Tibial artery (tissue), 4 donors: ENCODE measurements around the gene DNAH8.

Experiments used
- DNase-seq, 2 donors: peaks; one replicate each; pipeline ENCODE4 v3.0.0-alpha.2; 2019
- H3K27ac ChIP-seq, 2 donors: fragments of 200-600 bp; sonication (generic) in 1 of 2; 1 replicate in 1 of 2; 2 replicates in 1 of 2; pipeline ENCODE4 v1.5.1; 2018 to 2019; ENCODE audit warnings: mild to moderate bottlenecking in 1 of 2
- H3K27me3 ChIP-seq, 2 donors: fragments of 200-600 bp; sonication (generic) in 1 of 2; one replicate each; pipeline versions ENCODE4 v1.5.1 to v1.6.0; 2016 to 2019
- H3K36me3 ChIP-seq, 3 donors: fragments of 200-600 bp; sonication (generic) in 2 of 3; one replicate each; pipeline ENCODE4 v1.5.1; 2016 to 2019; ENCODE audit warnings: mild to moderate bottlenecking in 2 of 3
- H3K4me1 ChIP-seq, 4 donors: fragments of 200-600 bp; sonication (generic) in 2 of 4; 1 replicate in 3 of 4; 2 replicates in 1 of 4; pipeline ENCODE4 v1.5.1; 2016 to 2019
- H3K4me3 ChIP-seq, 2 donors: fragments of 200-600 bp; sonication (generic) in 1 of 2; 1 replicate in 1 of 2; 2 replicates in 1 of 2; pipeline ENCODE4 v1.5.1; 2018 to 2019; ENCODE audit warnings: mild to moderate bottlenecking in 2 of 2
- H3K9me3 ChIP-seq, 3 donors: fragments of 200-600 bp; sonication (generic) in 1 of 3; one replicate each; pipeline ENCODE4 v1.5.1; 2016 to 2019
- CTCF ChIP-seq, 2 experiments: fragments of 200-600 bp in 1 of 2; fragments of 450-650 bp in 1 of 2; IDR thresholded peaks; one replicate each; pipeline ENCODE4 v1.5.1; 2017 to 2019; ENCODE audit warnings: antibody characterized with exemption in 2 of 2, mild to moderate bottlenecking in 1 of 2, moderate library complexity in 1 of 2
- intact Hi-C: fragments of 100-400 bp; cut with DNase I; formaldehyde crosslinking; loops from one replicate; pipeline ENCODE4 v1.15.0; 2023; ENCODE audit warnings: low total_unique reads

DNAH8 gene

GRCh38 chr6:39063526-39063925 is 348.4 kb downstream of the DNAH8 start:
- H3K4me1 ChIP-seq: no peaks in the 10 kb centered on the region
- H3K27me3 ChIP-seq: peaks cover 0 to 19% of the 10 kb centered on the region in 2 donors
- DNase-seq: no peak
- no peak overlapping the region for H3K27ac ChIP-seq
- no peak overlapping the region for H3K4me3 ChIP-seq
- TF ChIP-seq CTCF (IDR thresholded peaks at IDR 0.05): no peak
- no peaks in the 10 kb centered on the region for H3K36me3 ChIP-seq
- H3K9me3 ChIP-seq: no peaks in the 10 kb centered on the region
- intact Hi-C loops: no loop called here

- no peak overlapping the region for H3K27ac ChIP-seq
These were observed 350.4 kb downstream of the DNAH8 start for GRCh38 chr6:39065561-39065960.

DNA sequence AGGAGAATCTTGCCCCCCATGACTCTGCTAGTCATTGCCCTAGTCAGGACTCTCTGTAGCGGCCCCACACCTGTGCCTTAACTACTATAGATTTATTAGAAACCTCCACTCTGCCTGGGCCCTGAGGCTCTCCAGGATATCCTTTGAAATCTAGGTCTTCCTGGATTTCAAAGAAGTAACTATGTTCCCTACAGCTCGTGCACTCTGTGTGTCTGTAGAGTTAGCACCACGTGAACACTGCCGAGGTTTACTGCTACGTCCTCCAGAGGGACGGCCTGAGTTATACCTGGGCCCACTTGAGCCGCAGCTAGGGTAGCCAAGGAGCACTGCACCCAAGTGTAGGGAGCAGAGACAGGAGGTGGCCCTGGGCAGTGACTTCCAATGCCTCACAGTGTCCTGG is 353.3 kb downstream of the DNAH8 start:
- TF ChIP-seq CTCF (IDR thresholded peaks at IDR 0.05): no peak
- H3K4me3 ChIP-seq: no peak overlapping the region
- no peaks in the 10 kb centered on the region for H3K36me3 ChIP-seq
- H3K9me3 ChIP-seq: no peaks in the 10 kb centered on the region
- H3K4me1 ChIP-seq: no peaks in the 10 kb centered on the region
- H3K27me3 ChIP-seq: peaks cover 0 to 10% of the 10 kb centered on the region in 2 donors
- no peak for DNase-seq
- no peak overlapping the region for H3K27ac ChIP-seq
- intact Hi-C loops: no loop called here

More at GRCh38 chr6:39065561-39065960, 350.4 kb downstream of the DNAH8 start:
- intact Hi-C loops: no loop called here
- no peaks in the 10 kb centered on the region for H3K4me1 ChIP-seq
- H3K27me3 ChIP-seq: peaks cover 0 to 10% of the 10 kb centered on the region in 2 donors
- H3K9me3 ChIP-seq: no peaks in the 10 kb centered on the region
- TF ChIP-seq CTCF (IDR thresholded peaks at IDR 0.05): no peak
- no peaks in the 10 kb centered on the region for H3K36me3 ChIP-seq
- no peak for DNase-seq
- no peak overlapping the region for H3K4me3 ChIP-seq

- no peaks in the 10 kb centered on the region for H3K9me3 ChIP-seq
- H3K4me3 ChIP-seq: no peak overlapping the region
- no peaks in the 10 kb centered on the region for H3K36me3 ChIP-seq
- peaks cover 0 to 3% of the 10 kb centered on the region in 2 donors for H3K27me3 ChIP-seq
- H3K4me1 ChIP-seq: no peaks in the 10 kb centered on the region
- TF ChIP-seq CTCF (IDR thresholded peaks at IDR 0.05): no peak
- peak in 1 of 2 donors; percentile 50 for DNase-seq
- no peak overlapping the region for H3K27ac ChIP-seq
- intact Hi-C loops: no loop called here
These were observed 357.7 kb downstream of the DNAH8 start for GRCh38 chr6:39072830-39073229.

- Histone ChIP-seq H3K27me3 (peaks cover 0 to 3% of the 10 kb centered on the region in 2 donors), H3K27ac (no peak overlapping the region), H3K9me3 (no peaks in the 10 kb centered on the region), H3K4me1 (no peaks in the 10 kb centered on the region), H3K36me3 (no peaks in the 10 kb centered on the region), H3K4me3 (no peak overlapping the region)
- peak in 1 of 2 donors; percentile 50 for DNase-seq
- TF ChIP-seq CTCF (IDR thresholded peaks at IDR 0.05): no peak
- intact Hi-C loops: no loop called here
These were observed 358.6 kb downstream of the DNAH8 start for GRCh38 chr6:39073471-39074355.
